Spleen (tissue), 7 donors: ENCODE measurements around the gene TEX26.

ENCODE experiments used
- CTCF ChIP-seq, 11 experiments: fragments of 200-600 bp in 7 of 11; fragments of 450-650 bp in 4 of 11; sonication (generic) in 4 of 11; IDR thresholded peaks in 8 of 11; conservative IDR thresholded peaks in 3 of 11; 1 replicate in 7 of 11; 2 replicates in 4 of 11; pipeline versions ENCODE4 v1.4.0 to v1.8.0; 2016 to 2021; ENCODE audit warnings: antibody characterized with exemption in 11 of 11, inconsistent platforms in 4 of 11, mild to moderate bottlenecking in 1 of 11
- POLR2A ChIP-seq, 3 donors: fragments of 450-650 bp; IDR thresholded peaks; one replicate each; pipeline ENCODE4 v1.5.1; 2017; ENCODE audit warnings: antibody characterized with exemption in 3 of 3, mild to moderate bottlenecking in 1 of 3
- POLR2AphosphoS5 ChIP-seq, 3 donors: sonication (generic); formaldehyde crosslinking; IDR thresholded peaks; one replicate each; pipeline ENCODE4 v1.5.1; 2017; ENCODE audit warnings: antibody characterized with exemption in 3 of 3
- donor health status: DM: no; HTN: no; CAD: no; lungs with moderate emphysema.
- donor health status: DM: no; HTN: no; CAD: no.
- donor health status: DM: no; HTN: no; CAD: no.

DNA sequence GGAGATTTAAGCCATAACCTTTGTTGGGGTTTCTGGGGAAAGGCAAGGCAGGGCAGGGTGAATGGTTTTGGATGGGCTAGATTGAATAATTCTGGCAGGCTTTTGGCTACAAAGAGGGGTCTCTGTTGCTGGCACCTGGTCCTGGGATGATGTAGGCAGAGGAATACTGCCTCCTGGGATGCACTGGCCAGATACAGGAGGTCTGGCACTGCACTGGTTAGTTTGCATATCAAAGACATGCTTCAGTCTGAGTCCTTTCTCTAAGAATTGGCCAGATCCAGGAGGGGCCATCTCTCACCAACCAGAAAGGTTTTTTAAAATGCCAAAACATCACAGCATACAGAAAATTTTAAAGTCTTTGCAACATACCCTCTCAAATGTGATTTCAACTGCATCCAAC, 34.4 kb upstream of the TEX26 start:
- TF ChIP-seq CTCF (IDR thresholded peaks at IDR 0.05 in 8 of 11, conservative IDR thresholded peaks at IDR 0.05 in 3 of 11) = no peak
- TF ChIP-seq POLR2A (IDR thresholded peaks at IDR 0.05) = no peak
- no peak for TF ChIP-seq POLR2AphosphoS5 (IDR thresholded peaks at IDR 0.05)
